HG03039 (cell line): ENCODE data around the gene PLIN5.

ENCODE experiments used
- ATAC-seq: cut with Tn5 transposase; IDR thresholded peaks from one replicate; pipeline ENCODE4 v1.9.1; 2021; ENCODE audit warnings: mild to moderate bottlenecking, moderate library complexity; ENCODE audit not compliant: unreplicated experiment

Gene PLIN5

GRCh38 chr19:4523306-4524110 is 11.5 kb downstream of the PLIN5 start:
- no peak for ATAC-seq

DNA sequence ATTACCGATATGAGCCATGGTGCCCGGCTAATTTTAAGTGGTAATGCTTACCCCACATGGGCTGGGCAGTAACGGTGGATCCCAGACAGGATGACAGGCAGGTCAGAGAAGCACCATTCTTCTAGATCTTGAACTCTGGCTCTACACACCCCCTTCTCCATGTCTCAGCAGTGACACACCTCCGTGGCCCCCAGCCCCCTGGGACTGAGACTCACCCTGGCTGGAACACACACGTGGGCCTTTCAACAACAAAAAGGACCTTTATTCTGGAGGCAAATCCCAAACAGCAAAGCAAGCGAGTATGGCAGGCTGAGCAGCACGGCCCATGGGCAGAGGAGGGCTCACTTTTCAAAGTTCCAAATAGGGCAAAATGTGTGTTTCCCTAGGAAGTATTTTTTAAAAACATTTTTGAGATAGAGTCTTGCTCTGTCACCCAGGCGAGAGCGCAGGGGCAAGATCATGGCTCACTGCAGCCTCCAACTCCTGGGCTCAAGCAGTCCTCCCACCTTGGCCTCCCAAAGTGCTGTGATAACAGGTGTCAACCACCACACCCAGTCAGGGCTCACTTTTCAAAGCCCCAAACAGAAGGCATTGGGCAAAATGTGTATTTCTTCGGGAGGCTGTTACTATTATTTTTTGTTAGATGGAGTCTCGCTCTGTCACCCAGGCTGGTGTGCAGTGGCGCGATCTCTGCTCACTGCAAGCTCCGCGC is 12.6 kb downstream of the PLIN5 start:
- no peak for ATAC-seq

DNA sequence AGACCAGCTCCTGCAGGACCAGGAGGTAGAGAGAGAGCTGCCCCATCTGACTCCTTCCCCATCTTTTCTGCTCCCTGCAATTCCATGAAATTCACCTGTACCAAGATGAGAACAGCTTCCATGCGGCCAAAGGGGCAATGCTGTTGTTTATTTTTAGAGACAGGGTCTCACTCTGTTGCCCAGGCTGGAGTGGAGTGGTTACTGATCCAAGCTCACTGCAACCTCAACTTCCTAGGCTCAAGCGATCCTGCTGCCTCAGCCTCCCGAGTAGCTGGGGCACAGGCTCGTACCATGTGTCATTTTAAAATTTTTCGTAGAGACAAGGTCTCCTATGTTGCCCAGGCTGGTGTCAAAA is 13.2 kb downstream of the PLIN5 start:
- ATAC-seq: no peak

DNA sequence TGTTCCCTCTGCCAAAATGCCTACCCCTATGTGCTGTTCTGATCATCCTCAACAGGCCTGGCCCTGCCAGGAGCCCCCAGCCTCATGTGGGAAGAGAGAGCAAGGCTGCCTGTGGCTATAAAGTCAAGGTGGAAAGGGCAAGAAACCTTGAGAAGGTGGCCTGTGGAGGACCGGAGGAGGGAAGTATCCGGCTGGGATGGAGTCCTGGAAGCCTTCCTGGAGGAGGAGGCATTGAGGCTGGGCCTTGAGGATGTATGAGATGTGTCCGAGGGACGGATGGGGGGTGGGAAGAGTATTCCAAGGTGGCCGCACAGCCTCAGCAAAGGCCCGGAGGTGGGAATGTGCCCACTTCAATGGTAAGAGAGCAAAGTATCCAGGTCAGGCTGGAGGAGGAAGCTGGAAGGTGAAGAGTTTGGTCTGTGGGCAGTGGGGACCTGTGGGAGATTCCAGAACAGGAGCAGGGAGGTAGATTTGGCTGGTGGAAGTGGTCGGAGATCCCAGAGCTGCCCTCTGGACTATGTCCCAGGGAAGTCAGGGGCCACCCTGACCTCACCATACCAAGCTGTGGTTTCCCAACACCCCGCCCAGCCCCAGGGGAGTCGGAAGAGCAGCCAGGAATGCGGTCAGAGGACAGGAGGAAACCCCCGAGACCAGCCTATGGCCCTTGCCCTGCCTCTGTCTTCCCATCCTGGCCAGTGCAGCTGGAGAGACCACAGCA is 13.7 kb downstream of the PLIN5 start:
- ATAC-seq: no peak

- no peak for ATAC-seq
Measured at GRCh38 chr19:4519521-4520277, 15.3 kb downstream of the PLIN5 start.

GRCh38 chr19:4519172-4519496 is 15.9 kb downstream of the PLIN5 start:
- ATAC-seq: no peak

GRCh38 chr19:4518345-4519171 is 16.5 kb downstream of the PLIN5 start, which contains the start of gene PLIN4:
TSS of gene PLIN4 (minus strand) at chr19:4518486. CDS start at chr19:4518272, 214 bp downstream.
- ATAC-seq: no peak

- ATAC-seq: no peak
Measured at GRCh38 chr19:4517451-4518057, 17.5 kb downstream of the PLIN5 start.

GRCh38 chr19:4516939-4517300 is 18.1 kb downstream of the PLIN5 start:
- no peak for ATAC-seq

GRCh38 chr19:4516199-4516938 is 18.7 kb downstream of the PLIN5 start:
- ATAC-seq: no peak

DNA sequence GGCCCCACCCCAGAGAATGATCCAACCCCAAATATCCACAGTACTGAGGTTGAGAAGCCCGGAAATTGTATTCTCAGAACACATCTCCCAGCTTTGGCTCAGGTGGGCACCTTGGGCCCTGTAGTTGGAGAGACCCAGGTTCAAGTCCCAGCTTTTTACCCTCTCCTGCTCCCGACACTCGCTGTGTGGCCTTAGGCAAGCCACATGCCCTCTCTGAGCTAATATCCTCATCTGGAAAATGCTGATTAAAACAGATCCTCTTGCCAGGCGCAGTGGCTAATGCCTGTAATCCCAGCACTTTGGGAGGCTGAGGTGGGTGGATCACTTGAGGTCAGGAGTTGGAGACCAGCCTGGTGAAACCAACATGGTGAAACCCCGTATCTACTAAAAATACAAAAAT is 19.3 kb downstream of the PLIN5 start:
- no peak for ATAC-seq

DNA sequence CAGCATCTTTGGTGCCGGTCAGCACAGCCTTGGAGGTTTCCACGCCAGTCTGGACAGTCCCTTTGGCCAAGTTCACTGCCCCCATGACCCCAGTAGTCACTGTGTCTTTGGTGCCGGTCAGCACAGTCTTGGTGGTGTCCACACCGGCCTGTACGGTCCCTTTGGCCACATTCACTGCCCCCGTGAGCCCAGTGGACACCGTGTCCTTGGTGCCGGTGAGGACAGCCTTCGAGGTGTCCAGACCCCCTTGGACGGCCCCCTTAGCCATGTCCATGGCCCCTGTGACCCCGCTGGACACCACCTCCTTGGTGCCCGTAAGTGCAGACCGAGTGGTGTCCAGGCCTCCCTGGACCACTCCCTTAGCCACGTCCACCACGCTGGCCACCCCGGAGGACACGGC is 21.8 kb downstream of the PLIN5 start:
- no peak for ATAC-seq

GRCh38 chr19:4512070-4512469 is 23.0 kb downstream of the PLIN5 start:
- no peak for ATAC-seq

GRCh38 chr19:4511300-4512054 is 23.5 kb downstream of the PLIN5 start:
- ATAC-seq: no peak

GRCh38 chr19:4510435-4511255 is 24.4 kb downstream of the PLIN5 start:
- ATAC-seq: no peak

DNA sequence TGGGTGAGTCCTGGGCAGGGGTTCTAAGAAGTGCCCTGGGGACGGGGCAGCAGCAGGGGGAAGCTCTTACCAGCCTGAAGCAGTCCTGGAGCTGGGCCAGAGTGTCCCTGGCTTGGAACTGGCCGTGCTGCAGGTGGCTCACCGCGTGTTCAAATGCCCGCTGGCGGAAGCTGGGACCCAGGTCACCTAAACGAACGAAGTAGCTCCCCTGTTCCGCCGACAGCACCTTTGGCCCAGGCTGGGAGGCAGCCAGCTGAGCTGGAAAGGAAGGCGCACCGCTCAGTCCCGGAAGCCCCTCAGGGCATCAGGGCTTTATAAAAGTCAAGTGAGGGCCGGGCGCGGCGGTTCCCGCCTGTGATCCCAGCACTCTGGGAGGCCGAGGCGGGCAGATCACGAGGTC is 26.3 kb downstream of the PLIN5 start:
- ATAC-seq: no peak

GRCh38 chr19:4507804-4508203 is 27.2 kb downstream of the PLIN5 start:
- no peak for ATAC-seq

DNA sequence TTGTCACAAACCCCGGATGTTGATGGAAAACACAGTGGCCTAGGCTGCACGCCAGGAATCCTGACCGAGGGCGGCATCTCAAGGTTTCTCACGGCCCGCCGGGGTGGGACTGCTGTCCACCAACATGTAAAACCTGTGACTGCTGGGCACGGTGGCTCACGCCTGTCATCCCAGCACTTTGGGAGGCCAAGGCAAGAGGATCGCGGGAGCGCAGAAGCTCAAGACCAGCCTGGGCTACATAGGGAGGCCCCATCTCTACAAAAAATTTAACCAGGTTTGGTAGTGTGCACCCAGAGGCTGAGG is 27.9 kb downstream of the PLIN5 start:
- ATAC-seq: no peak
